SK-N-SH treated with all-trans-retinoic acid at 6 μM for 48 hours (cell line): Measurements from ENCODE around the gene CGN.

Experiments used
- ZNF565 ChIP-seq: fragments of 450-650 bp; formaldehyde crosslinking; conservative IDR thresholded peaks from 2 replicates; pipeline ENCODE4 v1.5.0; 2020; ENCODE audit warnings: low read depth, mild to moderate bottlenecking, moderate library complexity
- TF ChIP-seq, protein P1 (sequence below): fragments of 250-450 bp; sonication (Bioruptor Pico); IDR thresholded peaks from 2 replicates; pipeline ENCODE4 v1.5.1; 2020; ENCODE audit warnings: low read depth, mild to moderate bottlenecking, moderate library complexity

- TF ChIP-seq, protein P1, sequence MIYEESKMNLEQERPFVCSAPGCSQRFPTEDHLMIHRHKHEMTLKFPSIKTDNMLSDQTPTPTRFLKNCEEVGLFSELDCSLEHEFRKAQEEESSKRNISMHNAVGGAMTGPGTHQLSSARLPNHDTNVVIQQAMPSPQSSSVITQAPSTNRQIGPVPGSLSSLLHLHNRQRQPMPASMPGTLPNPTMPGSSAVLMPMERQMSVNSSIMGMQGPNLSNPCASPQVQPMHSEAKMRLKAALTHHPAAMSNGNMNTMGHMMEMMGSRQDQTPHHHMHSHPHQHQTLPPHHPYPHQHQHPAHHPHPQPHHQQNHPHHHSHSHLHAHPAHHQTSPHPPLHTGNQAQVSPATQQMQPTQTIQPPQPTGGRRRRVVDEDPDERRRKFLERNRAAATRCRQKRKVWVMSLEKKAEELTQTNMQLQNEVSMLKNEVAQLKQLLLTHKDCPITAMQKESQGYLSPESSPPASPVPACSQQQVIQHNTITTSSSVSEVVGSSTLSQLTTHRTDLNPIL (CRISPR knock-in tag) = no peak
- no peak for TF ChIP-seq ZNF565 (CRISPR knock-in tag)
Observed at GRCh38 chr1:151485685-151486255, 25.4 kb upstream of the CGN start.
